CD4-positive, alpha-beta memory T cell (primary cell): ENCODE results near the gene CADM2. TPM values are rescaled to one million over a fixed set of nuclear protein-coding genes. Genes with fewer than 3 reads are reported as not detected.

Experiments used
- CTCF ChIA-PET: fragments of 350-600 bp; sonication (Branson Sonifier 250); formaldehyde crosslinking; loops from one replicate; lab custom pipeline; 2021; ENCODE audit warnings: inconsistent platforms; ENCODE audit not compliant: partially characterized antibody; lab: Charles Lee
- POLR2A ChIA-PET: fragments of 350-600 bp; sonication (Branson Sonifier 250); formaldehyde crosslinking; loops from one replicate; lab custom pipeline; 2021; ENCODE audit not compliant: partially characterized antibody; lab: Charles Lee
- DNase-seq, 5 donors: peaks; one replicate each; pipeline versions ENCODE4 v3.0.0 to v3.0.0-alpha.2; 2020 to 2022; ENCODE audit warnings: mixed read lengths in 1 of 5
- H3K27ac ChIP-seq: one replicate; pipeline ENCODE4 v1.7.0; 2013; ENCODE audit warnings: low read depth, low read length
- H3K27me3 ChIP-seq: 2 replicates; pipeline ENCODE4 v1.7.0; 2013; ENCODE audit warnings: mild to moderate bottlenecking, low read length, moderate library complexity; ENCODE audit not compliant: insufficient read depth
- H3K36me3 ChIP-seq: 2 replicates; pipeline ENCODE4 v1.7.0; 2013; ENCODE audit warnings: mild to moderate bottlenecking, low read length, moderate library complexity; ENCODE audit not compliant: insufficient read depth
- H3K4me1 ChIP-seq: 2 replicates; pipeline ENCODE4 v1.7.0; 2013; ENCODE audit warnings: mild to moderate bottlenecking, low read length, moderate library complexity; ENCODE audit not compliant: insufficient read depth
- H3K4me3 ChIP-seq, 2 donors: one replicate each; pipeline ENCODE4 v1.7.0; 2013; ENCODE audit warnings: low read length in 2 of 2, mild to moderate bottlenecking in 1 of 2
- H3K9me3 ChIP-seq, 2 donors: one replicate each; pipeline ENCODE4 v1.7.0; 2013; ENCODE audit warnings: low read length in 2 of 2, control low read depth in 1 of 2; ENCODE audit not compliant: control insufficient read depth in 1 of 2
- H3K27ac Mint-ChIP-seq, 7 donors: one replicate each; pipeline ENCODE4 v1.8.0; 2020 to 2021; ENCODE audit warnings: mixed read lengths in 7 of 7, mild to moderate bottlenecking in 6 of 7, inconsistent platforms in 3 of 7, moderate library complexity in 3 of 7
- H3K27me3 Mint-ChIP-seq, 2 donors: one replicate each; pipeline ENCODE4 v1.8.0; 2020 to 2021; ENCODE audit warnings: mixed read lengths in 2 of 2
- H3K36me3 Mint-ChIP-seq, 2 donors: one replicate each; pipeline ENCODE4 v1.8.0; 2020 to 2021; ENCODE audit warnings: mixed read lengths in 2 of 2, inconsistent platforms in 1 of 2, mild to moderate bottlenecking in 1 of 2
- H3K4me1 Mint-ChIP-seq, 4 donors: one replicate each; pipeline ENCODE4 v1.8.0; 2020 to 2021; ENCODE audit warnings: mixed read lengths in 4 of 4, mild to moderate bottlenecking in 1 of 4
- H3K4me3 Mint-ChIP-seq, 8 donors: one replicate each; pipeline ENCODE4 v1.8.0; 2020 to 2021; ENCODE audit warnings: mixed read lengths in 8 of 8, mild to moderate bottlenecking in 7 of 8, moderate library complexity in 6 of 8, inconsistent platforms in 3 of 8
- H3K9me3 Mint-ChIP-seq, 8 donors: one replicate each; pipeline ENCODE4 v1.8.0; 2020 to 2021; ENCODE audit warnings: mixed read lengths in 8 of 8, mild to moderate bottlenecking in 5 of 8, inconsistent platforms in 3 of 8, moderate library complexity in 1 of 8
- intact Hi-C: fragments of 100-400 bp; cut with micrococcal nuclease; formaldehyde crosslinking; loops from one replicate; pipeline ENCODE4 v1.15.1; 2023
- polyA plus RNA-seq, 2 donors: library from polyadenylated mRNA; unstranded; fragments of 300-500 nt; fragmentation: Illumina TruSeq; gene quantifications; one replicate each; pipeline ENCODE4 v1.2.3, GENCODE V29; 2021
- total RNA-seq, 2 experiments: library from RNA; stranded (reverse); gene quantifications; one replicate each; pipeline ENCODE4 v1.2.3, GENCODE V29; 2021

Gene CADM2
- total and polyA plus RNA-seq, 4 experiments from 2014 or later, result 0.21 to 0.38 TPM; not detected in 2

DNA sequence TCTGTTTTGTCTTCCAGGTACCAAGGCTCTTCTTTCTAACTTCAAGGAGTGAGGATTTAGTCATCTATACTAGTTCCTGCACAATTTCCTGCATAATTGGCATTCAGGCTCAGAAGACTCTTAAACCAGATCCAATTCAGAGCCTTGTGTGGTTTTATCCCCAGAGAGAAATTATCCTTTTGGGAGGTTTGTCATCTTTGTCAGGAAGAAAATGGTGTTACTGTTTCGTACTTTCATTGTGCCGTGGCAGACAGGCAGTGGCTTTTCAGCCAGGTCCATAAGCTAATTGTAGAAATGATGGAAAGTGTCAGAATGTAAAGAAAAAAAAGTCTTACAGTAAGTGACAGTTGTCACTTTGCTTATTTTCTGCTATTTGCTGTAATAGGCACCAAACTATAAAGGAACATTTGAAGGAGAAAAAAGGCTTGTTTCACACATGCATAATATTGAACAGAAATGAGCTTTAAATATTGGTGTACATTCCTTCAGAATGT lies 82.8 kb downstream of the CADM2 start:
- H3K36me3 Mint-ChIP-seq, result no peaks in the 10 kb centered on the region
- DNase-seq, result no peak
- H3K4me1 Mint-ChIP-seq, result no peaks in the 10 kb centered on the region
- Histone ChIP-seq H3K4me1 (no peaks in the 10 kb centered on the region), H3K27me3 (no peaks in the 10 kb centered on the region), H3K27ac (no peak overlapping the region), H3K9me3 (no peaks in the 10 kb centered on the region), H3K36me3 (no peaks in the 10 kb centered on the region), H3K4me3 (no peak overlapping the region)
- H3K4me3 Mint-ChIP-seq, result no peak overlapping the region
- ChIA-PET POLR2A (no interaction called here), CTCF (no interaction called here)
- no peaks in the 10 kb centered on the region for H3K27me3 Mint-ChIP-seq
- H3K27ac Mint-ChIP-seq, result no peak overlapping the region
- intact Hi-C loops, result no loop called here
- H3K9me3 Mint-ChIP-seq, result peaks cover 3 to 12% (median 7%) of the 10 kb centered on the region in 8 donors

DNA sequence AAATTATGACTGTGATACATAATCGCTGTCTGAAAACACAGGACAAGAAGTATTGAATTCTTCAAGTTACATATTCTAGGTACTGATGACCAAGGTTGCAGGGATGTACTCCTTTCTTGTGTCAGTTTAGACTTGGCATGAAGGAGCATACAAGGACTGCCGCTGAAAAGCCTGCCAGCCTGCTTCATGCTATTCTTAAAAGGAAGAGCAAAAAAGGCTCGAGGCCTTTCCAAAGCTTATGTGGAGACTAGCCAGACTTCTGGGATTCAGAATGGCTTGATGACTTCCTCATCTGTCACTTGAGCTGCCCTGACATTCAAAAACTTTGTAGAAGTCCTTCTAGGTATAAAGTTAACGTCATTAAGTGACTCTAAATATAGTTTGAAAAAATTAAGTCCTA lies 92.0 kb downstream of the CADM2 start:
- Mint-ChIP-seq H3K36me3 (no peaks in the 10 kb centered on the region), H3K4me3 (no peak overlapping the region), H3K27me3 (no peaks in the 10 kb centered on the region), H3K9me3 (peaks cover 0 to 13% (median 3%) of the 10 kb centered on the region in 8 donors), H3K4me1 (no peaks in the 10 kb centered on the region), H3K27ac (no peak overlapping the region)
- Histone ChIP-seq H3K27ac (no peak overlapping the region), H3K4me3 (no peak overlapping the region), H3K36me3 (no peaks in the 10 kb centered on the region), H3K9me3 (peaks cover 0 to 5% of the 10 kb centered on the region in 2 donors), H3K4me1 (no peaks in the 10 kb centered on the region), H3K27me3 (no peaks in the 10 kb centered on the region)
- DNase-seq, result no peak
- POLR2A ChIA-PET, result no interaction called here
- intact Hi-C loops, result no loop called here
- CTCF ChIA-PET, result no interaction called here

DNA sequence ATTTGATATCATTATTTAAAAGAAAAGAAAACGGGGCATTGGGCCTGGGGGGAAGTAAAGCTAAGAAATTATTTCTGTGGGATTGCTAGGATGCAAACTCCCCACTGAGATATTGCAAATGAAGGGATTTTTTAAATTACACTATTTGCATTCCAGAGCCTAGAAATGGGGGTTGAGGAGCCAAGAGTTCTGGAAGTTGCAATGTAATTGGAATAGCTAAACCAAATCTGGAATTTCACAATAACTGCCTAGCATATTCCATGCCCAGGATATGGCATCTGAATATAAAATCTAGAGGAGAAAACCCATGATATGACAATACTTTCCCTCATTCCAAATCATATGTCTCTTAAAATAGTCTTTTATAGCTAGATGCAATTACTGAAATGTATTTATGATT lies 93.0 kb downstream of the CADM2 start:
- Histone ChIP-seq H3K36me3 (no peaks in the 10 kb centered on the region), H3K27me3 (no peaks in the 10 kb centered on the region), H3K4me3 (no peak overlapping the region), H3K9me3 (peaks cover 0 to 5% of the 10 kb centered on the region in 2 donors), H3K27ac (no peak overlapping the region), H3K4me1 (no peaks in the 10 kb centered on the region)
- Mint-ChIP-seq H3K27me3 (no peaks in the 10 kb centered on the region), H3K36me3 (no peaks in the 10 kb centered on the region), H3K4me1 (no peaks in the 10 kb centered on the region), H3K27ac (no peak overlapping the region), H3K4me3 (no peak overlapping the region), H3K9me3 (peaks cover 0 to 18% (median 3%) of the 10 kb centered on the region in 8 donors)
- POLR2A ChIA-PET, result no interaction called here
- intact Hi-C loops, result no loop called here
- CTCF ChIA-PET, result no interaction called here
- no peak for DNase-seq

DNA sequence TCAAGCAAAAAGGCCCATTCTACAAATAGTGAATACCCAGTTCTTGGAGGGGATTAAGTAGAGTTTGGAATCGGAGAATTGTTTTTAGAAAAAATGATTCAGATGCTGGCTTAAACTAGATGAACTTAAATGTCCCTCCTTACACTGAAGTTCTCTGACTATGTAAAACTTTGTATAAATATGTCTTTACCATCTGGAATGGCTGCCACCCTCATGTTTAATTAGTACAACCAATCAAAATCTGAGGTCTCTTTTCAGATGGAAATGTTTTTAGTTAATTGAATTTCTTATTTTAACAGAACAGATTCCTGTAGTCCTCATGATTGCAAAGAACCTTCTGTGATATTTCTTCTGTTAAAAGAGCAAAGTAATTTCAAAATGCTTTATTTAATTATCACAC lies 94.8 kb downstream of the CADM2 start:
- ChIA-PET POLR2A (no interaction called here), CTCF (no interaction called here)
- Histone ChIP-seq H3K36me3 (no peaks in the 10 kb centered on the region), H3K4me1 (no peaks in the 10 kb centered on the region), H3K4me3 (no peak overlapping the region), H3K9me3 (peaks cover 0 to 5% of the 10 kb centered on the region in 2 donors), H3K27ac (no peak overlapping the region), H3K27me3 (no peaks in the 10 kb centered on the region)
- no peaks in the 10 kb centered on the region for H3K36me3 Mint-ChIP-seq
- H3K4me1 Mint-ChIP-seq, result no peaks in the 10 kb centered on the region
- H3K9me3 Mint-ChIP-seq, result peaks cover 0 to 13% (median 2%) of the 10 kb centered on the region in 8 donors
- H3K27ac Mint-ChIP-seq, result no peak overlapping the region
- no peaks in the 10 kb centered on the region for H3K27me3 Mint-ChIP-seq
- intact Hi-C loops, result no loop called here
- no peak for DNase-seq
- H3K4me3 Mint-ChIP-seq, result no peak overlapping the region

DNA sequence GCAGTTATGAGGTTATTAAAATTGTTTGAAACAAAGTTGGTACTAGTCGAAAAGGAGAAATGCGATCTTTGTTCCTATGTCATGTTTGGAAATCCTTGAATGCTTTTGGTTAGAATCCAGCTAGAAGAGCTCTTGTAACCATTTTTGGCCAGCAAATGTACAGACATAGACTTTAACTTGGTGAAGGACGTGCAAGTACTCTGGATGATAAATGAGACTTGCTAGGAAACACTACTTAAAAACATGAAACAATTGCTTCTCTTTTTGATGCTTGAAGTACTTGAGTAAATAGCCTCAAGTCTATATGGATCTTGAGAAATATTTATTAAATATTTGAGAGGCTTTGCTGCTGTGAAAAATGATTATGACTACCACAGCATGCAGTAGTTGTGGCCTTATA lies 95.8 kb downstream of the CADM2 start:
- Histone ChIP-seq H3K4me1 (no peaks in the 10 kb centered on the region), H3K36me3 (no peaks in the 10 kb centered on the region), H3K27me3 (no peaks in the 10 kb centered on the region), H3K4me3 (no peak overlapping the region), H3K9me3 (peaks cover 0 to 5% of the 10 kb centered on the region in 2 donors), H3K27ac (no peak overlapping the region)
- H3K4me3 Mint-ChIP-seq, result no peak overlapping the region
- intact Hi-C loops, result no loop called here
- H3K27me3 Mint-ChIP-seq, result no peaks in the 10 kb centered on the region
- POLR2A ChIA-PET, result no interaction called here
- no peaks in the 10 kb centered on the region for H3K36me3 Mint-ChIP-seq
- no peak overlapping the region for H3K27ac Mint-ChIP-seq
- CTCF ChIA-PET, result no interaction called here
- no peak for DNase-seq
- H3K9me3 Mint-ChIP-seq, result peaks cover 0 to 9% (median 1%) of the 10 kb centered on the region in 8 donors
- no peaks in the 10 kb centered on the region for H3K4me1 Mint-ChIP-seq

DNA sequence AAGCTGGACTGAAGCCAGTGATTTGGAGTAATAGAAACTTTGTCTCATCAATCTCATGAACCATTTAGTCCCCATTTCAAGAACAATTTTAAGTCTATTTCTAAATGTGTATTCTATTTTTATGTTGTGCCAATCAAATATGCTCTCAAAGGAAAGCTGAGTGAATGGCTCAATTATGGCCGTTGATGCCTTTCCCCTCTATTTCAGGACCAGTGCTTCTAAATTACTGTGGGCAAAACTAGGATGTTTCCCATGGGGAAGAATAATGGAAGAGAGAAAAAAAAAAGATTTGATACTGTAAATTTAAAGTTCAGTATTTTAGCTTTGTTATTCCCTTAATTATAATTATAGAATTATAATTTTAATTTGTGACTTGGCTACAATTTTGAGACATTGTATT lies 110.1 kb downstream of the CADM2 start:
- no peak overlapping the region for H3K27ac Mint-ChIP-seq
- H3K4me3 Mint-ChIP-seq, result no peak overlapping the region
- intact Hi-C loops, result no loop called here
- Histone ChIP-seq H3K9me3 (no peaks in the 10 kb centered on the region), H3K36me3 (no peaks in the 10 kb centered on the region), H3K4me3 (no peak overlapping the region), H3K27me3 (no peaks in the 10 kb centered on the region), H3K4me1 (no peaks in the 10 kb centered on the region), H3K27ac (no peak overlapping the region)
- CTCF ChIA-PET, result no interaction called here
- POLR2A ChIA-PET, result no interaction called here
- no peaks in the 10 kb centered on the region for H3K4me1 Mint-ChIP-seq
- H3K9me3 Mint-ChIP-seq, result peaks cover 0 to 8% (median 7%) of the 10 kb centered on the region in 8 donors
- H3K36me3 Mint-ChIP-seq, result no peaks in the 10 kb centered on the region
- no peaks in the 10 kb centered on the region for H3K27me3 Mint-ChIP-seq
- DNase-seq, result no peak

DNA sequence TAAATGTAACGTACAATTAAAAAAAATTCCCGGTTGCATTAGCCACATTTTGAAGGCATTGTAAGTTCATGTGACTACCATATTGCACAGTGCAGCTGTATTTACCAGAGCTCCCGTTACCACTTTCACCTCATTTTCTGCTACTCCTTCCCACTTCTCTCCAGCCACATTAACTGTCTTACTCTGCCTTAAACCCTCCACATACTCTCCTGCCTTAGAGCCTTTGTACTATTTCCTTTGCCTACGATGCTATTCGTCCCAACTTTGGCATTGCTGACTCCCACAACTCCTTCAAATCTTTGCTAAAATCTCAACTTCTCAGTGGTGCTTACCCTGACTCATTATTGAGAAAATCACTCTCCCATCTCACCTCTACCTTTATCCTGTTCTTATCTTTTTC lies 115.2 kb downstream of the CADM2 start:
- no peaks in the 10 kb centered on the region for H3K27me3 ChIP-seq
- intact Hi-C loops, result no loop called here
- no peak overlapping the region for H3K4me3 ChIP-seq
- no peak for DNase-seq
- CTCF ChIA-PET, result no interaction called here
- H3K4me1 ChIP-seq, result no peaks in the 10 kb centered on the region
- Mint-ChIP-seq H3K27me3 (no peaks in the 10 kb centered on the region), H3K27ac (no peak overlapping the region), H3K4me1 (no peaks in the 10 kb centered on the region), H3K9me3 (peaks cover 0 to 9% (median 1%) of the 10 kb centered on the region in 8 donors), H3K4me3 (no peak overlapping the region), H3K36me3 (no peaks in the 10 kb centered on the region)
- POLR2A ChIA-PET, result no interaction called here
- H3K27ac ChIP-seq, result no peak overlapping the region
- no peaks in the 10 kb centered on the region for H3K36me3 ChIP-seq
- no peaks in the 10 kb centered on the region for H3K9me3 ChIP-seq

DNA sequence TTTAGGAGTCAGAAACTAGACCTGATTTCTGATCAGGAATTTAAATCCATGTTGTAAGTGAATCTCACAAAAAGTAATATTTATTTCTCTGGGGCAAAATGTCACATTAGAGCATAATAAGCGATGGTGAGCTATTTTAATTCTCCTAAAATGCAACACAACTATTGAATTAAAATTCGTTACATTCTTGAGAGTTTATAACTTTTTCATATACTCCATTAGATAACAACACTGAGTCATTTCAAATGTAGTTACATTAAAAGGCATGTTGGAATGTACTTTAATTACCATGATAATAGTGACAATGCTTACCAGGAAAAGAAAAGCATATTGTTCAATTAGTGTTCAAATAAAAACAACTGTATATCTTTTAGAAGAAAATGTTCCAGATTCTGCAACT lies 116.9 kb downstream of the CADM2 start:
- intact Hi-C loops, result no loop called here
- H3K27ac ChIP-seq, result no peak overlapping the region
- CTCF ChIA-PET, result no interaction called here

More for the DNA sequence above, 116.9 kb downstream of the CADM2 start:
- Mint-ChIP-seq H3K36me3 (no peaks in the 10 kb centered on the region), H3K27ac (no peak overlapping the region), H3K4me1 (no peaks in the 10 kb centered on the region), H3K9me3 (peaks cover 0 to 9% (median 0%) of the 10 kb centered on the region in 8 donors), H3K27me3 (no peaks in the 10 kb centered on the region), H3K4me3 (no peak overlapping the region)
- no peaks in the 10 kb centered on the region for H3K27me3 ChIP-seq
- DNase-seq, result no peak
- H3K9me3 ChIP-seq, result no peaks in the 10 kb centered on the region
- H3K36me3 ChIP-seq, result no peaks in the 10 kb centered on the region
- POLR2A ChIA-PET, result no interaction called here
- H3K4me3 ChIP-seq, result no peak overlapping the region
- H3K4me1 ChIP-seq, result no peaks in the 10 kb centered on the region
